ENCODE measurements around the gene FRMD1.

FRMD1 gene

GRCh38 chr6:168093071-168093505 is 14.1 kb upstream of the FRMD1 start:
- DNase-seq (ENCODE audit: low spot score), result no peak
- Histone ChIP-seq H3K9me3 (ENCODE audit: severe bottlenecking) (no peaks in the 10 kb centered on the region), H3K4me1 (ENCODE audit: insufficient read depth, poor library complexity, severe bottlenecking) (no peaks in the 10 kb centered on the region), H3K4me3 (ENCODE audit: severe bottlenecking) (no peak overlapping the region), H3K27ac (ENCODE audit: poor library complexity, severe bottlenecking) (no peak overlapping the region), H3K36me3 (ENCODE audit: low read depth) (no peaks in the 10 kb centered on the region), H3K27me3 (ENCODE audit: insufficient read depth, poor library complexity, severe bottlenecking) (no peaks in the 10 kb centered on the region)
- no peak for ATAC-seq (ENCODE audit: low read depth)
- TF ChIP-seq, protein P1, sequence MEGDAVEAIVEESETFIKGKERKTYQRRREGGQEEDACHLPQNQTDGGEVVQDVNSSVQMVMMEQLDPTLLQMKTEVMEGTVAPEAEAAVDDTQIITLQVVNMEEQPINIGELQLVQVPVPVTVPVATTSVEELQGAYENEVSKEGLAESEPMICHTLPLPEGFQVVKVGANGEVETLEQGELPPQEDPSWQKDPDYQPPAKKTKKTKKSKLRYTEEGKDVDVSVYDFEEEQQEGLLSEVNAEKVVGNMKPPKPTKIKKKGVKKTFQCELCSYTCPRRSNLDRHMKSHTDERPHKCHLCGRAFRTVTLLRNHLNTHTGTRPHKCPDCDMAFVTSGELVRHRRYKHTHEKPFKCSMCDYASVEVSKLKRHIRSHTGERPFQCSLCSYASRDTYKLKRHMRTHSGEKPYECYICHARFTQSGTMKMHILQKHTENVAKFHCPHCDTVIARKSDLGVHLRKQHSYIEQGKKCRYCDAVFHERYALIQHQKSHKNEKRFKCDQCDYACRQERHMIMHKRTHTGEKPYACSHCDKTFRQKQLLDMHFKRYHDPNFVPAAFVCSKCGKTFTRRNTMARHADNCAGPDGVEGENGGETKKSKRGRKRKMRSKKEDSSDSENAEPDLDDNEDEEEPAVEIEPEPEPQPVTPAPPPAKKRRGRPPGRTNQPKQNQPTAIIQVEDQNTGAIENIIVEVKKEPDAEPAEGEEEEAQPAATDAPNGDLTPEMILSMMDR (IDR thresholded peaks at IDR 0.05; ENCODE audit: poor library complexity, severe bottlenecking), result no peak

- Histone ChIP-seq H3K4me1 (ENCODE audit: insufficient read depth, poor library complexity, severe bottlenecking) (no peaks in the 10 kb centered on the region), H3K4me3 (ENCODE audit: severe bottlenecking) (no peak overlapping the region), H3K36me3 (ENCODE audit: low read depth) (no peaks in the 10 kb centered on the region), H3K9me3 (ENCODE audit: severe bottlenecking) (no peaks in the 10 kb centered on the region), H3K27ac (ENCODE audit: poor library complexity, severe bottlenecking) (no peak overlapping the region), H3K27me3 (ENCODE audit: insufficient read depth, poor library complexity, severe bottlenecking) (no peaks in the 10 kb centered on the region)
- no peak for DNase-seq (ENCODE audit: low spot score)
- TF ChIP-seq, protein P1 (IDR thresholded peaks at IDR 0.05; ENCODE audit: poor library complexity, severe bottlenecking), result no peak
- ATAC-seq (ENCODE audit: low read depth), result no peak
These were observed 13.5 kb upstream of the FRMD1 start for GRCh38 chr6:168092541-168092940.

- Histone ChIP-seq H3K27me3 (ENCODE audit: insufficient read depth, poor library complexity, severe bottlenecking) (no peaks in the 10 kb centered on the region), H3K9me3 (ENCODE audit: severe bottlenecking) (no peaks in the 10 kb centered on the region), H3K4me1 (ENCODE audit: insufficient read depth, poor library complexity, severe bottlenecking) (no peaks in the 10 kb centered on the region), H3K4me3 (ENCODE audit: severe bottlenecking) (no peak overlapping the region), H3K36me3 (ENCODE audit: low read depth) (no peaks in the 10 kb centered on the region), H3K27ac (ENCODE audit: poor library complexity, severe bottlenecking) (no peak overlapping the region)
- TF ChIP-seq, protein P1 (IDR thresholded peaks at IDR 0.05; ENCODE audit: poor library complexity, severe bottlenecking), result no peak
- DNase-seq (ENCODE audit: low spot score), result no peak
- ATAC-seq (ENCODE audit: low read depth), result no peak
These were observed 12.6 kb upstream of the FRMD1 start for GRCh38 chr6:168091381-168092264.

DNA sequence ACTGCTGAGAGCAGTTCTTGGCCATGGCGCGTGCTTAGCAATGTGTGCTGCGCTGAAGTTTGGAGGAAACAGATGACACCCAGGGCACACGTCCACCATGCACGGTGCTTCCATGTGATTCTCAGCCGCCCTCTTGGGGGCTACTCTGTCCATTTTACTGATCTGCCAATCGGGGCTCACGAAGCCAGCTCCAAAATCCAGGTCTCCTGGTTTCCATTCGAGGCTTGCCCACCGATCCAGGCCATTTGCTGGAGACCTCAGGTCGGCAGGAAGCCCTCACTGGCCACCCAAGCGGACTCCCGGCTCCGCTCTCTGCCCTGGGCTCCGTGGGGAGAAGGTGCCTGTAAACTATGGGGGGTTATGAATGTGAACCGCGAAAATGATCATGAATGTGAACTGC is 11.7 kb upstream of the FRMD1 start:
- DNase-seq (ENCODE audit: low spot score) (no peak), ATAC-seq (ENCODE audit: low read depth) (no peak)
- H3K4me1 ChIP-seq (ENCODE audit: insufficient read depth, poor library complexity, severe bottlenecking), result no peaks in the 10 kb centered on the region
- H3K4me3 ChIP-seq (ENCODE audit: severe bottlenecking), result no peak overlapping the region
- TF ChIP-seq, protein P1 (IDR thresholded peaks at IDR 0.05; ENCODE audit: poor library complexity, severe bottlenecking), result no peak
- no peak overlapping the region for H3K27ac ChIP-seq (ENCODE audit: poor library complexity, severe bottlenecking)
- H3K9me3 ChIP-seq (ENCODE audit: severe bottlenecking), result no peaks in the 10 kb centered on the region
- H3K27me3 ChIP-seq (ENCODE audit: insufficient read depth, poor library complexity, severe bottlenecking), result no peaks in the 10 kb centered on the region
- H3K36me3 ChIP-seq (ENCODE audit: low read depth), result no peaks in the 10 kb centered on the region

Measured in RWPE2 (cell line).